Stimulated activated naive CD8-positive, alpha-beta T cell treated with anti-CD3 and anti-CD28 coated beads, Interleukin-15, Interleukin-2, amounts not matched to agents 100 ng/mL and 50 ng/mL, for 24 hours (primary cell): ENCODE data around the gene LCE1A.

ENCODE experiments used
- H3K27ac Mint-ChIP-seq: one replicate; pipeline ENCODE4 v1.8.0; 2021; ENCODE audit warnings: mild to moderate bottlenecking, mixed read lengths
- H3K27me3 Mint-ChIP-seq: one replicate; pipeline ENCODE4 v1.8.0; 2021; ENCODE audit warnings: mixed read lengths
- H3K36me3 Mint-ChIP-seq: one replicate; pipeline ENCODE4 v1.8.0; 2021; ENCODE audit warnings: low read depth, mixed read lengths
- H3K4me1 Mint-ChIP-seq: one replicate; pipeline ENCODE4 v1.8.0; 2021; ENCODE audit warnings: low read depth, mixed read lengths
- H3K4me3 Mint-ChIP-seq: one replicate; pipeline ENCODE4 v1.8.0; 2021; ENCODE audit warnings: mild to moderate bottlenecking, mixed read lengths
- H3K9me3 Mint-ChIP-seq: one replicate; pipeline ENCODE4 v1.8.0; 2021; ENCODE audit warnings: mixed read lengths

Gene LCE1A

DNA sequence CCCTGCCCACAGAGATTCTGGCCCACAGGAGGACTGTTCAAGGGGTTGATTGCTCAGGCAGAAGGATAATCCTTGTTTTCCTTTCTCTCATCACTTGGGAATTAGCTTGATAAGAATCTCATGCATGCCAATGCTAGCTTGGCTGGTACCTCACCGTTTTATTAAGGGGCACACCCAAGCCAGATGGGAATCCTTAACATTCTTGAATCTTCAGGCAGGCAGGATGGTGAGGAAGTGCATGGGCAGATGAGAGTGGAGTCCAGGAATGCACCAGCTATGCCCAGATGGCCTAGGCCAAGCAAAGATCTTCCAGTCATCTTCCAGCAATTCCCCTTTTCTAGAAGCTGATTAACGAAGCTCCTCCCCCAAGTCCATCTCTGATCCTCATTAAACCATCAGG lies 28.4 kb downstream of the LCE1A start:
- Mint-ChIP-seq H3K27me3 (peaks cover 10% of the 10 kb centered on the region), H3K4me3 (no peak overlapping the region), H3K9me3 (no peaks in the 10 kb centered on the region), H3K27ac (no peak overlapping the region), H3K4me1 (no peaks in the 10 kb centered on the region), H3K36me3 (no peaks in the 10 kb centered on the region)

DNA sequence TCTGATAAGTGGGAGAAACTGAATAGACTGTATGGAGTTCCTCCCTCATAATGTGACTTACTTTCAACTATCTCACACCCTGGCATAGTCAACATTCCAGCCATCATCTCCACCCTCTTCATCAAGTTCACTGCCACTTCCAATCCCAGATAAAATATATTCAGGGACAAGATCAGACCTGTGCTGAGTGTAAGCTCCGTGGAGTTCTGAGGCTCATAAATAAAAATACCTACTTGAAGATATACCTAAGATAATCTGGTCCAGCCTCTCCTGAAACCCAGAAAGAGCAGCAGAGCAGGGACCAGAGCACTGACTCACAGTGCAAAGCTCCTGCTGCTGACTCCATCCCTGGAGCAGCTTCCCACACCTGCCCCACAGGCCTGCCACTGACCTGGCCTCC lies 30.8 kb downstream of the LCE1A start:
- no peaks in the 10 kb centered on the region for H3K9me3 Mint-ChIP-seq
- H3K4me1 Mint-ChIP-seq = no peaks in the 10 kb centered on the region
- no peak overlapping the region for H3K27ac Mint-ChIP-seq
- H3K4me3 Mint-ChIP-seq = no peak overlapping the region
- H3K36me3 Mint-ChIP-seq = no peaks in the 10 kb centered on the region
- peaks cover 16% of the 10 kb centered on the region for H3K27me3 Mint-ChIP-seq

DNA sequence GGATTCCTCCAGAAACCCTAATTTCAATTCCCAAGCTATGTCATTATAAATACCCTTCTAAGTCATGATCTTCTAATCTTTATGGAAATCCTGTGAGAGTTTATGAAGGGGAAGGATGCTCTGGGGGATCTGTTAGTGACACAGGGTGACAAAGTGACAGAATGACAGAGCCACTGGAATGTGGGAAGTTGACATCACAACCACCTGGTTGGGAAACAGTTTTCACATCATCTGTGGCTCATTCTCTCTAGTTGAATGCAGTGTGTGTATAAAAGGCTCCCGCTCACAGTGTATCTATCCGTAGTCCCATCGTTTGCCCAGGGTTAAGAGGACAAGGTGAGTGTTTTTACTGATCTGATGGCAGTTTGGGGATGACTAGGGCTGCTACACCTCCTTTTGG lies 32.4 kb downstream of the LCE1A start, which contains the start of gene LCE7A:
LCE7A (plus strand) TSS at position 301 of the 400 bp plus-strand sequence. CDS start 702 bp downstream, outside the sequence.
- Mint-ChIP-seq H3K4me3 (no peak within 1 kb of the TSS), H3K9me3 (no peaks in the 10 kb centered on the region)

DNA sequence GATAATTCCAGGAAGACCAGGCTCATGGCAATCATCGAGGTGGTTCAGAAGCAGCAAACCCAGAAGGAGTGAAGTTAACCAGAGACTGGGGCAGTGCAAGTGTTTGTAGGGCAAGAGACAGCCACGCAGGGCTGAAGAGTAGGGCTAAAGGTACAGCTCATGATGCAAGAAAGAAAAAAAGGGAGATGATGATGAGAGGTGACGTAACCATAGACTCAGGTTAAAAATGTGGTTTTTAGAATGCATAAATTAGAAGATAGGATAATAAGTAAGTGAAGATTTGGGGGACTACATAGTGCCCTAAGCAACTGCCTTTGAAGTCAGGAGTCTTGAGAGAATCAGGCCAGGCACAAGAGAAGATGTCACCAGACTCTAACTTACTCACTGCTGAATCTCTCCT lies 32.9 kb downstream of the LCE1A start:
- Mint-ChIP-seq H3K36me3 (no peaks in the 10 kb centered on the region), H3K27me3 (peaks cover 16% of the 10 kb centered on the region), H3K4me3 (no peak overlapping the region), H3K27ac (no peak overlapping the region), H3K9me3 (no peaks in the 10 kb centered on the region), H3K4me1 (no peaks in the 10 kb centered on the region)

More for the DNA sequence above, 32.4 kb downstream of the LCE1A start, which contains the start of gene LCE7A:
- Mint-ChIP-seq H3K4me1 (no peaks in the 10 kb centered on the region), H3K27ac (no peak within 1 kb of the TSS), H3K27me3 (peaks cover 16% of the 10 kb centered on the region), H3K36me3 (no peaks in the 10 kb centered on the region)

DNA sequence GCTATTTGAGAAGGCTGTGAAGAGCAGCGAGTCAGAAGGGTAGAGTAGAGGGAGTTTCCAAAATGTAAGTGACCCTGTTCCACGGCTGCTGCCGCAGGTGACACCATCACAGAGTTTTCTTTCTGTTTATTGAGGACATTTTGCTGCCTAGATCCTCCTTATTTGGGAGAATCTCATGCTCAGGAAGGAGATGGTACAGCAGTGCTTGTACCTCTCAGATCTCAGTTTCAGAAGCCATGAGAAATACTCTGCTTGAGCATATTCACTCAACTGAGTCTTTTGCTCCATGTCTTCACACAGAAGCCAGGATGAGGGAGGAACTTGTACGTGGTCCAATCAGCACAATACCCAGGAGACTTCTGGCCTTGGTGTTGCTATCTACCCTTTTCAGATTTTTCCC lies 34.1 kb downstream of the LCE1A start:
- no peak overlapping the region for H3K27ac Mint-ChIP-seq
- no peak overlapping the region for H3K4me3 Mint-ChIP-seq
- no peaks in the 10 kb centered on the region for H3K4me1 Mint-ChIP-seq

DNA sequence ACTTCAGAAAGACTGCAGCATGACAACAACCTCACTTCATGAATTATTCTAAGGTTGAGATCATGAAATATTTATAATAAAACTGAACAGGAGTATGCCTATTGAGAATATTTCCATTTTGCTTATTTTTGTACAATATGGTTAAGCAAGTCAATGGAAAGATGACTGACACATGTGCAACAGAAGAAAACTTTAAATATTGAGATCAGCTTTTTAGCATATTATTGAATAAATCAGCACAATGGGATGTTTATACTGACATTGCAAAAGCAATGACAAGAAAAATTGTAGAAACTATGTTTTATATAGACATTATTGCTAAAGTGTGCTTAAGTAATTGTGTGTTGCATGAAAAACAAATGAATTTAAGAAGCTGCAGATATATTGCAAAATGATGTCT lies 37.2 kb downstream of the LCE1A start:
- H3K36me3 Mint-ChIP-seq = no peaks in the 10 kb centered on the region
- H3K27me3 Mint-ChIP-seq = peaks cover 5% of the 10 kb centered on the region
- no peaks in the 10 kb centered on the region for H3K4me1 Mint-ChIP-seq
- no peak overlapping the region for H3K27ac Mint-ChIP-seq
- no peak overlapping the region for H3K4me3 Mint-ChIP-seq
- H3K9me3 Mint-ChIP-seq = no peaks in the 10 kb centered on the region

More for the DNA sequence above, 34.1 kb downstream of the LCE1A start:
- H3K36me3 Mint-ChIP-seq = no peaks in the 10 kb centered on the region
- H3K9me3 Mint-ChIP-seq = no peaks in the 10 kb centered on the region
- H3K27me3 Mint-ChIP-seq = peaks cover 16% of the 10 kb centered on the region

DNA sequence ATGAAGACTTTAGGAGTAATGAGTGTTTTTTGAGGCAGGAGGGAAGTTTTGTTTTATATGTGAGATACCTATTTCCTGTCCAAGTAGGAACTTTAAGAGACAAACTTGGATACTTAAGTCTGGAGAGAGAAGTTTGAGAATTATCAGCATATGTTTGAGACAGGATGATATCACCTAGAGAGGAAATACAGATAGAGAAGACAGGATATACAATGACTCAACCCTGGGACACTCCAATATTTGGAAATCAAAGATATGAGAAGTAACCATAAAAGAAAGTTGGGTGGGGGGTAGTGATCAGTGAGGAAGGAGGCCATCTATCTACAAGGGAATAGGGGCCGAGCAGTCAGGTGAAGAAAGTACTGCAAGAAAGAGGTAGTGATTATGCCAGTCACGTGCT lies 39.0 kb downstream of the LCE1A start:
- no peaks in the 10 kb centered on the region for H3K9me3 Mint-ChIP-seq
- H3K27ac Mint-ChIP-seq = no peak overlapping the region
- no peaks in the 10 kb centered on the region for H3K36me3 Mint-ChIP-seq

DNA sequence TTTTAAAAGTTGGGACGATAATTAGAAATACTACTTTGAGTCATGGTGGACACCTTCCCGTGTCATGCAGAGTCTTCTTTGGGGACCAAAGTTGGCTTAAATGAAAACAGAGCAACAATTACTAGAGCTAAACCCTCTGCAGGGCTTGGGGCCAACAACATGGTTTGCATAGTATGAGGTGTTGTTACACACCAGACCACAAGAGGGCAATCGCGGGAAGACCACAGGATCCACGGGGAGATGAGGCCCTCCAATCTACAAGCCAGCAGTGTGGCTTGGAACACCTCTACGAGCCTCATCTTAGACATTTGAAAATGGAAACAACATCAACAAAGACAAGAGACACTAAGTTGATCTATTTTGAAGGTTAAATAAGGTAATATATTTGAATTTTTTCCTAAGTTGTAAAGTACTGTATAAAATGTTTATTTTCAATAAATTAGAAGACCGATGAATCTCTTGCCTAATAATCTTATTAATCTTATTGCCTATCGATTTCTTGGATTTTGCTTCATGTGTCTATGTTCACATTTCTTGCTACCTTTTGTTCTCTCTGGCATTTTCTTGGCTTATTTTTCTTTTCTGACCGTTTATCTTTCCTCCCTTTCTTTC lies 42.6 kb downstream of the LCE1A start:
- H3K27me3 Mint-ChIP-seq = no peaks in the 10 kb centered on the region
- H3K4me3 Mint-ChIP-seq = no peak overlapping the region
- H3K9me3 Mint-ChIP-seq = no peaks in the 10 kb centered on the region

More for the DNA sequence above, 39.0 kb downstream of the LCE1A start:
- peaks cover 5% of the 10 kb centered on the region for H3K27me3 Mint-ChIP-seq
- H3K4me1 Mint-ChIP-seq = no peaks in the 10 kb centered on the region
- H3K4me3 Mint-ChIP-seq = no peak overlapping the region

DNA sequence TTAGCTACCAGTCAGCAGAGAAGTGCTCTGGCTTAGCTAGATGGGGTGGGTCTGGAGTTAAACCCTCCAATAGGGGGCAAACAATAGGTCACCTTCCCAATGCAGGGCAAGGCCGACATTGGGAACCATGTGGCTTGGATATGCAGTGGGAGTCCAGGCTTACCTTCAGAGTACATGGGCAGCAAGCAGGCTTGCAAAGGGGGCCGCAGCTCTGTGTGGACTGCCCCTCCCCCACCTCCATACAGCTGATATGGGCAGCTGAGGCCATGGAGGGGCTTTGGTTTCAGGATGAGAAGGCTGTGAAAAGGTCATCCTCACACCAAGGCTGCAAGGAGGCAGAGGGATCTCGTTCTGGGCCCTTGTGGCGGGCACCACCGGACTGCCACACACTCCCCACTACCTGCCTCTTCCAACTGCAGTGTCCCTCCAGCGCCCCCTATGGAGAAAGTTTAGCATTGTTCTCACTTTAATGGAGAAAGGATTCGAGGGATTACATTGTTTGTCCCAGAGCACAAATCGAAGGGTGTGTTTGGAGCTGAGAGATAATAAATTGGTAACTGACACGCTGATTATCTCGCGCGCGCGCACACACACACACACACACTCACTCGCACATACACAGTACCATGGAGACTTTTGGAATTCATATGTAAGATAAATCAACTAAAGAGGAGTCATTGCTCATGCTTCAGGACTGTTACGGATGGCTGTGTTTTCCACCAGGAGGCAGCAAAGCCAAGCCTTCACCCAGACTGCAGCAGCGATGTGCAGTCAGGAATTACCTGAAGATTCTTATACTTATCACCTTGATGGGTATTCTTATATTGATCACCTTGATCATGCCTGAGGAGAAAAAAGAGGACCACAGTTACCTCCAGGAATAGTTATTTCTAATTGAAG lies 43.8 kb downstream of the LCE1A start:
- Mint-ChIP-seq H3K27me3 (peaks cover 5% of the 10 kb centered on the region), H3K9me3 (no peaks in the 10 kb centered on the region), H3K36me3 (no peaks in the 10 kb centered on the region), H3K4me1 (no peaks in the 10 kb centered on the region), H3K27ac (no peak overlapping the region), H3K4me3 (no peak overlapping the region)

More for the DNA sequence above, 42.6 kb downstream of the LCE1A start:
- no peaks in the 10 kb centered on the region for H3K36me3 Mint-ChIP-seq
- H3K27ac Mint-ChIP-seq = no peak overlapping the region
- H3K4me1 Mint-ChIP-seq = no peaks in the 10 kb centered on the region

DNA sequence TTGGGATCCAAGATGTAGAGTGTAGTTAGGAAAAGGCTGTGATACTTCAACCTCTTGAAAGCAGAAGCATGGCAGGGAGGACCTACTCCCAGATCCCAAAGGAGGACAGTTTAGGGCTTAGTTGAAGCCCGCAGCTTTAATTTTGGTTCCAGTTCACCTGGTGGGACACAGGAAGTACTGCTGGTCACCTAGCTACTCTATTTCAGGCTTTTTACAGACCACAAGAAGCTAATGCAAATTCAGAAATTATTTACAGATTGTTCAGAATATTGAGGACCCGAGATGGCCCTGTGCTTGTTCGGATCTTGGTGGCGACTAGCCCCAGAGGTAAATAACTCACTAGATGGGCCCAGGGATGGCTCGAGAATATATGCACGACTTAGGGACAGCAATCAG lies 44.5 kb downstream of the LCE1A start:
- H3K4me3 Mint-ChIP-seq = no peak overlapping the region
- peaks cover 5% of the 10 kb centered on the region for H3K27me3 Mint-ChIP-seq
- H3K36me3 Mint-ChIP-seq = no peaks in the 10 kb centered on the region
- H3K27ac Mint-ChIP-seq = no peak overlapping the region
- no peaks in the 10 kb centered on the region for H3K4me1 Mint-ChIP-seq
- no peaks in the 10 kb centered on the region for H3K9me3 Mint-ChIP-seq

DNA sequence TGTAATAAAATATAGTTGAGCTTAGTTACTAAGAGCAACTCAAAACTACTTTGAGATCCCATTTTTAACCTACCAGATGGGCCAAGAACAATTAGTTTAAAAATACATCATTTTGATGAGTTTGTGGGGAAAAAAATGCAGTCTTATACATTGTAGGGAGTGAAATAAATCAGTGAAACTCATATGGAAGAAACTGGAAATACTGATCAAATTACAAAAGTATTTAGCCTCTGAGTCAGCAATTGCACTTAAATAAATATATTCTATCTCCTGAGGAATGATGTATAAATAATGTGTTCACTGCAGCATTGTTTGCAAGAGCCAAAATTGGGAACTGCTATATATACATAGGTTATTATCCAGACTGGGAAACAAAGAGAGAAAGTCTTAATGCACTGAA lies 46.2 kb downstream of the LCE1A start:
- Mint-ChIP-seq H3K4me3 (no peak overlapping the region), H3K27ac (no peak overlapping the region), H3K4me1 (no peaks in the 10 kb centered on the region), H3K36me3 (no peaks in the 10 kb centered on the region), H3K27me3 (peaks cover 5% of the 10 kb centered on the region), H3K9me3 (no peaks in the 10 kb centered on the region)

DNA sequence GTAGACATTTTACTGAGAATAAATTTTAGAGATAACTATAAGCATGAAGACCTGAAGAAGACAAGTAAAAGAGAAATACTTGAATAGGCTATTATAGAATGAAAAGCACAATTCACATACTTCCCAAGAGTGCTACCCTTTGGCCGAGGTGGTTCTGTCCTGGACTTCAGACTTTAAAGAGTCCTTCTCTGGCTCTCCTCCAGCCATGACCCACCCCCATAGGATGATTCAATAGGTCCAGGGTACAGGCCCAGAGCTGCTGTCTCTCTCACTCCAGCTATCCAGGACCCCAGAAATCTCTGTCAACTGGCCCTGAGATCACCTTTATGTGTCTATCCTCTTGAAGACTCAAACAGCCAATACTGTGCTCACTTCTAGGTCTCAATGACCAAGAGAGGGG lies 49.6 kb downstream of the LCE1A start:
- no peak overlapping the region for H3K27ac Mint-ChIP-seq
- H3K4me1 Mint-ChIP-seq = no peaks in the 10 kb centered on the region
- H3K4me3 Mint-ChIP-seq = no peak overlapping the region
- no peaks in the 10 kb centered on the region for H3K9me3 Mint-ChIP-seq
- H3K36me3 Mint-ChIP-seq = no peaks in the 10 kb centered on the region
- peaks cover 5% of the 10 kb centered on the region for H3K27me3 Mint-ChIP-seq
